Ramos (cell line): Measurements from ENCODE around the gene IL21.
"Not testable (repeated sequence)": the region's sequence is repeated elsewhere in the genome, so short reads cannot be mapped to it uniquely, and the experiment has no call there.

Experiments used
- in situ Hi-C: fragments of 300-500 bp; cut with MboI; formaldehyde crosslinking; loops from one replicate; pipeline ENCODE4 v1.14.3; 2022; ENCODE audit warnings: low sequenced_read_pairs; ENCODE audit not compliant: unreplicated experiment

Gene IL21

GRCh38 chr4:122621016-122621507 is at the start of gene IL21:
IL21 (minus strand) TSS chr4:122621066; CDS start chr4:122621011, 55 bp downstream.
- in situ Hi-C loops = no loop called here

GRCh38 chr4:122669911-122670738 is 49.3 kb upstream of the IL21 start:
- in situ Hi-C loops = no loop called here

- in situ Hi-C loops = no loop called here
These were observed 47.4 kb upstream of the IL21 start for GRCh38 chr4:122668241-122668640.

GRCh38 chr4:122666527-122667245 is 45.8 kb upstream of the IL21 start:
- in situ Hi-C loops = no loop called here

GRCh38 chr4:122665161-122665929 is 44.5 kb upstream of the IL21 start:
- in situ Hi-C loops = no loop called here

- in situ Hi-C loops = no loop called here
These were observed 43.1 kb upstream of the IL21 start for GRCh38 chr4:122663814-122664610.

GRCh38 chr4:122663291-122663690 is 42.4 kb upstream of the IL21 start:
- in situ Hi-C loops = no loop called here

GRCh38 chr4:122662701-122663100 is 41.8 kb upstream of the IL21 start:
- in situ Hi-C loops = no loop called here

GRCh38 chr4:122661176-122662160 is 40.6 kb upstream of the IL21 start:
- in situ Hi-C loops = no loop called here

GRCh38 chr4:122658818-122659295 is 38.0 kb upstream of the IL21 start:
- in situ Hi-C loops = no loop called here

GRCh38 chr4:122658377-122658776 is 37.5 kb upstream of the IL21 start:
- in situ Hi-C loops = no loop called here

GRCh38 chr4:122657553-122657952 is 36.7 kb upstream of the IL21 start:
- in situ Hi-C loops = no loop called here

GRCh38 chr4:122656583-122656982 is 35.7 kb upstream of the IL21 start:
- in situ Hi-C loops = not testable (repeated sequence)

GRCh38 chr4:122652379-122652778 is 31.5 kb upstream of the IL21 start:
- in situ Hi-C loops = no loop called here

- in situ Hi-C loops = no loop called here
These were observed 29.3 kb upstream of the IL21 start for GRCh38 chr4:122650148-122650547.

- in situ Hi-C loops = no loop called here
These were observed 26.8 kb upstream of the IL21 start for GRCh38 chr4:122647656-122648055.

- in situ Hi-C loops = no loop called here
These were observed 22.4 kb upstream of the IL21 start for GRCh38 chr4:122643257-122643656.

GRCh38 chr4:122639181-122639580 is 18.3 kb upstream of the IL21 start:
- in situ Hi-C loops = no loop called here

- in situ Hi-C loops = no loop called here
These were observed 15.8 kb upstream of the IL21 start for GRCh38 chr4:122636697-122637096.
